Fibroblast of pulmonary artery (primary cell): ENCODE measurements around the gene CCDC57.

Source experiments
- DNase-seq: peaks from one replicate; pipeline ENCODE4 v3.0.0-alpha.2; 2010; ENCODE audit warnings: low read depth
- H3K4me3 ChIP-seq: replicated peaks from 2 replicates; pipeline ENCODE4 v1.5.1; 2011; ENCODE audit warnings: low read depth, mild to moderate bottlenecking, control low read depth, low read length, moderate library complexity
- TF ChIP-seq, protein P1 (sequence below): IDR thresholded peaks from 2 replicates; pipeline ENCODE4 v1.5.1; 2011; ENCODE audit warnings: mild to moderate bottlenecking, control low read depth, low read length, inconsistent platforms; ENCODE audit errors: missing control alignments

Gene CCDC57

DNA sequence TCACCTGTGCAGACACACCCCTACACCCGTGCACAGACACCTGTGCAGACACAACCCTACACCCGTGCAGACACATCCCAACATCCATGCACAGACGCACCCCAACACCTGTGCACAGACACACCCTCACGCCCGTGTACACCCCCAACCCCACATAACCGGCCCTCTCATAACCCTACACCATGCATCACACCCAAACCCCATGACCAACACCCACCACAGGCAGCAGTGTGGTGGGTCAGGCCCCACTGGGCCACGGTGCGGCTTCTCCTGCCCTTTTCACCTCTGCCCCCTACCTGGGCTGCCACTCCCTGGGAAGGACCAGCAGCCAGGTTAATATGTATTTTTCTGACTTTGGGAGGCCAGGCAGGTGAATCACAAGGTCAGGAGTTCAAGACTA, 12.0 kb upstream of the CCDC57 start:
- no peak for DNase-seq
- no peak overlapping the region for H3K4me3 ChIP-seq
- TF ChIP-seq, protein P1, sequence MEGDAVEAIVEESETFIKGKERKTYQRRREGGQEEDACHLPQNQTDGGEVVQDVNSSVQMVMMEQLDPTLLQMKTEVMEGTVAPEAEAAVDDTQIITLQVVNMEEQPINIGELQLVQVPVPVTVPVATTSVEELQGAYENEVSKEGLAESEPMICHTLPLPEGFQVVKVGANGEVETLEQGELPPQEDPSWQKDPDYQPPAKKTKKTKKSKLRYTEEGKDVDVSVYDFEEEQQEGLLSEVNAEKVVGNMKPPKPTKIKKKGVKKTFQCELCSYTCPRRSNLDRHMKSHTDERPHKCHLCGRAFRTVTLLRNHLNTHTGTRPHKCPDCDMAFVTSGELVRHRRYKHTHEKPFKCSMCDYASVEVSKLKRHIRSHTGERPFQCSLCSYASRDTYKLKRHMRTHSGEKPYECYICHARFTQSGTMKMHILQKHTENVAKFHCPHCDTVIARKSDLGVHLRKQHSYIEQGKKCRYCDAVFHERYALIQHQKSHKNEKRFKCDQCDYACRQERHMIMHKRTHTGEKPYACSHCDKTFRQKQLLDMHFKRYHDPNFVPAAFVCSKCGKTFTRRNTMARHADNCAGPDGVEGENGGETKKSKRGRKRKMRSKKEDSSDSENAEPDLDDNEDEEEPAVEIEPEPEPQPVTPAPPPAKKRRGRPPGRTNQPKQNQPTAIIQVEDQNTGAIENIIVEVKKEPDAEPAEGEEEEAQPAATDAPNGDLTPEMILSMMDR = no peak

DNA sequence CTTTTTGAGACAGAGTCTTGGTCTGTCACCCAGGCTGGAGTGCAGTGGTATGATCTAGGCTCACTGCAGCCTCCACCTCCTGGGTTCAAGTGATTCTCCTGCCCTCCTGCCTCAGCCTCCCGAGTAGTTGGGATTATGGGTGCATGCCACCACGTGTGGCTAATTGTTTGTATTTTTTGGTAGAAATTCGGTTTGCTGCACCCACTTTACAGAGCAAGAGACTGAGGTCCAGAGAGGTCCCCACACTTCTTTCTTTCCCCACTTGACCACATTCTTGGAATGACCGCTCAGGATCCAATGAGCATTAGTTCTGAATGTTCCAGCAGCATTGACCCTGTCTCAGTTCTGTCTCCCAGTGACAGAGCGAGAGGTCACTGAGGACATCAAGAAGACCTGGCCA, 10.9 kb upstream of the CCDC57 start:
- TF ChIP-seq, protein P1 = no peak
- no peak overlapping the region for H3K4me3 ChIP-seq
- no peak for DNase-seq

DNA sequence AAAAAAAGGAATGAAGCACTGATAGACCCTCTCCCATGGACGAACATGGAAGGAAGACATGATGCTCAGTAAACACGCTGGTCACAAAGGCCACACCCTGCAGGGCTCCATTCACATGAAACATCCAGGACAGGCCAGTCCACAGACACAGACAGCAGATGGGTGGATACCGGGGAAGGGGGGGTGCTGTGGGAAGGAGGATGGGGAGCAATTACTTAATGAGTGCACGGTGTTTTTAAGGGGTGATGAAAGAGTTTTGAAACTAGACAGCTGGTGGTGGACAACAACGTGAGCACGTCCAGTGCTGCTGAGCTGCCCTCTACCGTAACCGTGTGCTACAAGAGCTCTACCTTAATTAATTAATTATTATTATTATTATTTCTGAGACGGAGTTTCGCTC, 10.2 kb upstream of the CCDC57 start:
- TF ChIP-seq, protein P1 = no peak
- no peak for DNase-seq
- H3K4me3 ChIP-seq = no peak overlapping the region

DNA sequence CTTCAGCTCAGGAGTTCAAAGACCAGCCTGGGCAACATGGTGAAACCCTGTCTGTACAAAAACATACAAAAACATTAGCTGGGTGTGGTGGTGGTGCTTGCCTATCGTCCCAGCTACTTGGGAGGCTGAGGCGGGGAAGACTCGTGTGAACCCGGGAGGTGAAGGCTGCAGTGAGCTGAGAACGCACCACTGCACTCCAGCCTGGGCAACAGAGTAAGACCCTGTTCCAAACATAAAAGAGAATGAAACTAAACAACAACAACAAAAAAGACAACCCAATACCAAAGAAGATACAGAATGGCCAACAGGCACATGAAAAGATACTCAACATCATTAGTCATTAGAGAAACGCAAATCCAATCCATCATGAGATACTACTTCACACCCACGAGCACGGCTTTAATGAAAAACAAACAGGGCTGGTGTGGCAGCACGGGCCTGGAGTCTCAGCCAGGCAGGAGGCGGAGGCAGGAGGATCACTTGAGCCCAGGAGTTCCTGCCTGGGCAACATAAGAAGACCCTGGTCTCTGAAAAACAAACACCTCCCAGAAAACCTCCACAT, 8.8 kb upstream of the CCDC57 start:
- TF ChIP-seq, protein P1 = no peak
- DNase-seq = no peak
- H3K4me3 ChIP-seq = no peak overlapping the region

DNA sequence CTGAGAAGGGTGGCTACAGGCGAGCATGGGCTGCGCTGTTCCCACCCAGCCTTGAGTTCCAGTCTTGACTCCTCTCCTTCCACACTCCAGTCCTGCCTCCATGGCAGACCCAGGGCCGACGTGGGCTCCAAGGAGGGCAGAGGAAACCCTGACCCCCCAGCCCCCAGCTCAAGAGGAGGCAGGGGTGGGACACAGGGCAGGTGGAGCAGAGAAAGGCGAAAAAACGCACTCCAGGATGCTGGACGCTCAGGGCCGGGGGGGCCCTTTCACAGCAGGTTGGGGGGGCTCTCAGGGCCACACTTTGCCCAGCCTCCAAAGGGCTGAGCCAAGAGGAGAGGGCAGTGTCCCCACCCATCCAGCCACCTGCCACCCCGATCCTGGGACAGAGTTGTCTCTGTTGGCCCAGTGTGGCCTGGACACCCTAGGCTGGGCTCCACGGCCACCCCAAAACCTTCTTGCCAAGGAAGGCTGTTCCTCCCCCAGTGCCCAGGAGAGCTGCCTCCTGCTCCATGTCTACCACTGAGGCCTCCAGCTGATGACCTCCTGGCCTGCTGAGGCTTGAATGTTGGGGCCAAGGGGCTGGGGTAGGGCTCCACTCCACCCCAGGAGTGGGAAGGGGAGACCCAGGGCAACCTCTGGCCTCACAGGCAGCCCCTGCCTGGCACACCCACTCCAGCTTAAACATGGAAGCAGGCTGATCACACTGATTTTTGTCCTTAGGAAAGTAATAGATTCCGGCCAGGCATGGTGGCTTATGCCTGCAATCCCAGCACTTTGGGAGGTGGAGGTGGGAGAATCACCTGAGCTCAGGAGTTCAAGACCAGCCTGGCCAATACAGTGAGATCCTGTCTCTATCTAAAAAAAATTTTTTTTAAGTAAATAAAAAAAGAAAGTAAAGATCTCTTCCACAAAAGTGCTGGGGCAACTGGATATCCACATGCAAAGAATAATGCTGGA, 7.4 kb upstream of the CCDC57 start:
- no peak overlapping the region for H3K4me3 ChIP-seq
- TF ChIP-seq, protein P1 = no peak
- DNase-seq = no peak

DNA sequence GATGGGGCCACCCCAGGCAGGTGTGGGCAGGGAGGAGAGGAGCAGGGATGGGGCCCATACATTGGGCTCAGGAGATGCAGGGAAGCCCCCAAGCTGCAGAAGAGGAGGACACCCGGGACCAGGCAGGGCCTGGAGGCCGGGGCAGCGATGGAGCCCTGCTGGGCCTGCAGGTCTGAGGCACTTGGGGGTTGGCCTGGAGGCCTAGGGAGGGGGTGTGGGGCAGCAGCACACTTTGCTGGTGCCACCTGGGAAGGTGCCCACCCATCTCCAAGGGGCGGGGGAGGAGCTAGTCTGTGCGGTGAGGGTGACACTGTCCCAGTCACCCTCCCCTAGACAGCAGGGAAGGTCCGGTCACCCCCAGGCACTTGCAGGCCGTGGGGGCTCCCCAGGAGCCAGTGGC, 6.4 kb upstream of the CCDC57 start:
- no peak overlapping the region for H3K4me3 ChIP-seq
- no peak for DNase-seq
- TF ChIP-seq, protein P1 = no peak
